ENCODE measurements around the gene IFIT5. TPM values are rescaled to one million over a fixed set of nuclear protein-coding genes. Genes with fewer than 3 reads are reported as not detected.

Gene IFIT5
- polyA plus RNA-seq, 2 of the 4 experiments (the other 2 are of a cell fraction): 7.8 to 11.5 TPM

GRCh38 chr10:89421018-89421476 lies 6.7 kb downstream of the IFIT5 start:
- H3K4me3 ChIP-seq: no peak overlapping the region
- no peak overlapping the region for H3K27ac ChIP-seq
- FAIRE-seq (no peak), ATAC-seq (no peak), DNase-seq (ENCODE audit: low read depth in 1 of 2, low spot score in 1 of 2) (no peak)
- ChIA-PET CTCF (interaction anchor here (0.7 to 1.9 kb wide), 2 partner anchors 134 to 144 kb away, joined by 4 to 6 read pairs; no protein-coding TSS in a partner anchor), POLR2A (no interaction called here)
- WGBS (ENCODE audit: missing lambda C conversion rate): 96% methylated on average over 2 of the region's 2 CpGs
- TF ChIP-seq KDM5A (IDR thresholded peaks at IDR 0.05): no peak
- no peak for TF ChIP-seq CHD2 (IDR thresholded peaks at IDR 0.05; ENCODE audit: low read length, partially characterized antibody)
- no peak for TF ChIP-seq NFE2L2 (conservative IDR thresholded peaks at IDR 0.05; ENCODE audit: low read length)
- no peak for TF ChIP-seq RNF2 (IDR thresholded peaks at IDR 0.05; ENCODE audit: borderline replicate concordance, low read depth)
- TF ChIP-seq CBX8 (IDR thresholded peaks at IDR 0.05): no peak
- no peak for TF ChIP-seq CBX2 (IDR thresholded peaks at IDR 0.05; ENCODE audit: borderline replicate concordance, low read depth)
- TF ChIP-seq ZNF302 (CRISPR knock-in tag; IDR thresholded peaks at IDR 0.05): no peak
- no peak for TF ChIP-seq HDAC2 (IDR thresholded peaks at IDR 0.05)
- TF ChIP-seq HOXA7 (CRISPR knock-in tag; IDR thresholded peaks at IDR 0.05): no peak
- no peak for TF ChIP-seq SREBF2 (IDR thresholded peaks at IDR 0.05)
- no peak for TF ChIP-seq GATA3 (IDR thresholded peaks at IDR 0.05; ENCODE audit: borderline replicate concordance)
- no peak for TF ChIP-seq EHF (CRISPR knock-in tag; IDR thresholded peaks at IDR 0.05)
- H3K4me1 ChIP-seq: peaks cover 15% of the 10 kb centered on the region
- H3K4me2 ChIP-seq: no peak overlapping the region
- H3K9me3 ChIP-seq: no peaks in the 10 kb centered on the region

- TF ChIP-seq TP53 (CRISPR knock-in tag; IDR thresholded peaks at IDR 0.05) (no peak), TFCP2L1 (CRISPR knock-in tag; IDR thresholded peaks at IDR 0.05) (no peak), FOXS1 (CRISPR knock-in tag; IDR thresholded peaks at IDR 0.05) (no peak), HOXA7 (CRISPR knock-in tag; IDR thresholded peaks at IDR 0.05) (no peak), ESRRA (IDR thresholded peaks at IDR 0.05; ENCODE audit: borderline replicate concordance, low read length) (no peak), POLR2A (IDR thresholded peaks at IDR 0.05; ENCODE audit: low read length) (no peak), BCL3 (IDR thresholded peaks at IDR 0.05) (no peak), BHLHE40 (IDR thresholded peaks at IDR 0.05; ENCODE audit: low read depth, low read length) (no peak), USF2 (IDR thresholded peaks at IDR 0.05) (no peak), HDAC2 (IDR thresholded peaks at IDR 0.05) (no peak), NPAS2 (CRISPR knock-in tag; IDR thresholded peaks at IDR 0.05; ENCODE audit: borderline replicate concordance) (no peak), RNF2 (IDR thresholded peaks at IDR 0.05; ENCODE audit: borderline replicate concordance, low read depth) (no peak), MAZ (IDR thresholded peaks at IDR 0.05; ENCODE audit: borderline replicate concordance, low read depth, low read length) (no peak), REST (IDR thresholded peaks at IDR 0.05) (no peak), KDM1A (IDR thresholded peaks at IDR 0.05; ENCODE audit: low read depth) (no peak), ATOH8 (CRISPR knock-in tag; IDR thresholded peaks at IDR 0.05; ENCODE audit: low read depth) (no peak), PBX3 (IDR thresholded peaks at IDR 0.05) (no peak), NR3C1 (IDR thresholded peaks at IDR 0.05) (no peak)
- ATAC-seq: no peak
- no peak for DNase-seq (ENCODE audit: low read depth in 1 of 2, low spot score in 1 of 2)
- H3K4me1 ChIP-seq: peaks cover 13% of the 10 kb centered on the region
- CTCF ChIA-PET: interaction anchor here (3.1 to 9.1 kb wide), 2 partner anchors 129 to 135 kb away, joined by 15 to 88 read pairs; no protein-coding TSS in a partner anchor
- H3K27ac ChIP-seq: no peak overlapping the region; a peak in 1 of 6 replicates
- POLR2A ChIA-PET: no interaction called here
- no peak overlapping the region for H3K4me3 ChIP-seq
- no peaks in the 10 kb centered on the region for H3K9me3 ChIP-seq
- WGBS (ENCODE audit: missing lambda C conversion rate): 41% methylated on average over 5 of the region's 5 CpGs
- H3K4me2 ChIP-seq: peak overlapping the region; percentile 28
- FAIRE-seq: no peak
Measured at GRCh38 chr10:89425000-89425399, 10.6 kb downstream of the IFIT5 start.

Data from A549 (cell line).